GM13977 (cell line): Measurements from ENCODE around the gene FAM83E.

Source experiments
- DNase-seq: peaks from one replicate; pipeline ENCODE4 v3.0.0; 2012; ENCODE audit warnings: low spot score
- in situ Hi-C: fragments of 300-500 bp; cut with MboI; formaldehyde crosslinking; loops from one replicate; pipeline ENCODE4 v1.12.0; 2022; ENCODE audit warnings: low sequenced_read_pairs, low pct_unique_long_range_greater_than_20kb, mixed read lengths, inconsistent platforms; ENCODE audit not compliant: unreplicated experiment
- TF ChIP-seq, protein P1 (sequence below): IDR thresholded peaks from 2 replicates; pipeline ENCODE4 v1.5.1; 2012; ENCODE audit warnings: mild to moderate bottlenecking, control low read depth; ENCODE audit not compliant: insufficient read depth; ENCODE audit errors: extremely low read depth, missing control alignments

Gene FAM83E

DNA sequence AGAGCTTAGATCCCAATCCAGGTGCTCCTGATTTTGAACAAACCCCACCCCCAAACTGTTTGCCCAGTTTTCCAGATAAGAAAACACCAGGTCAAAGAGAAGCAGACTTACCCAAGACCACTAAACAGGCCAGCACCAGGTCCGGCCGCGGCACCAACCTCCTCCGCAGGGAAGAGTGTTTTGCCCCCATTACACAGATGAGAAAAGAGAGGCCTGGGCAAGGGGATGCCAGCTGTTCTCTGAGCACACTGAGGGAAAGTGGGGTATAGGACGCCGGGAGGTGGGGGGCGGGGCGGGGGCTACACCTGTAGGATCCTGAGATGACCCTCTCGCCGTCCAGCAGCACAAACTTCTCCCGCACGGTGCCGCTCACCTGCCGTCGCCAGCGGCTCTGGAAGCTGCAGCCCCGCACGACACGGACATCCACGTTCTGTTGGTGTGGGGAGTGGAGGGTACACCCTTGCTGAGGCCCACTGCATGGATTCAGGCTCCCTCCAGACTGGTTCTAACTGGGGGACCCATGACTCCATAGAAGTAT lies 5.2 kb downstream of the FAM83E start:
- in situ Hi-C loops = no loop called here
- DNase-seq = no peak
- TF ChIP-seq, protein P1, sequence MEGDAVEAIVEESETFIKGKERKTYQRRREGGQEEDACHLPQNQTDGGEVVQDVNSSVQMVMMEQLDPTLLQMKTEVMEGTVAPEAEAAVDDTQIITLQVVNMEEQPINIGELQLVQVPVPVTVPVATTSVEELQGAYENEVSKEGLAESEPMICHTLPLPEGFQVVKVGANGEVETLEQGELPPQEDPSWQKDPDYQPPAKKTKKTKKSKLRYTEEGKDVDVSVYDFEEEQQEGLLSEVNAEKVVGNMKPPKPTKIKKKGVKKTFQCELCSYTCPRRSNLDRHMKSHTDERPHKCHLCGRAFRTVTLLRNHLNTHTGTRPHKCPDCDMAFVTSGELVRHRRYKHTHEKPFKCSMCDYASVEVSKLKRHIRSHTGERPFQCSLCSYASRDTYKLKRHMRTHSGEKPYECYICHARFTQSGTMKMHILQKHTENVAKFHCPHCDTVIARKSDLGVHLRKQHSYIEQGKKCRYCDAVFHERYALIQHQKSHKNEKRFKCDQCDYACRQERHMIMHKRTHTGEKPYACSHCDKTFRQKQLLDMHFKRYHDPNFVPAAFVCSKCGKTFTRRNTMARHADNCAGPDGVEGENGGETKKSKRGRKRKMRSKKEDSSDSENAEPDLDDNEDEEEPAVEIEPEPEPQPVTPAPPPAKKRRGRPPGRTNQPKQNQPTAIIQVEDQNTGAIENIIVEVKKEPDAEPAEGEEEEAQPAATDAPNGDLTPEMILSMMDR = no peak

DNA sequence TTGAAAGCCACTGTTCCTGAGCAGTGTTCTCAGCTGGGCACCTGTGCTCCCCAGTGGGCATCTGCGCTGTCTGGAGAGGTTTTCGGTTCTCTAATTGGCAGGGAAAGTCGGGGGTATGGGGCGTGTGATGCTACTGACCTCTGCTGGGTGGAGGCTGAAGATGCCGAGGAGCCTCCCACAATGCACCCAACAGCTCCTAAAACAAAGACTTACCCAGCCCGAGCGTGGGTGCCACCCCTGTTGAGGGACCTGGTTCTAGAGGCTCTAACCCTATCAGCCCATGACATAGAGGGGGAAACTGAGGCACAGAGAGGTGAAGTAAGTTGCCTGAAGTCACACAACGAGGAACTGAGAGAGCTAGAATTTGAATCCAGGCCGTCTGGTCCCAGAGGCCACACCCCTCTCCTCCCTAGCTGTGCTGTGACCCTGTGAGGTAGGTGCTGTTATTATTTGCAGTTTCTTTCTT lies 6.0 kb downstream of the FAM83E start:
- TF ChIP-seq, protein P1 = peak; percentile 76
- DNase-seq = peak; percentile 84
- in situ Hi-C loops = no loop called here

DNA sequence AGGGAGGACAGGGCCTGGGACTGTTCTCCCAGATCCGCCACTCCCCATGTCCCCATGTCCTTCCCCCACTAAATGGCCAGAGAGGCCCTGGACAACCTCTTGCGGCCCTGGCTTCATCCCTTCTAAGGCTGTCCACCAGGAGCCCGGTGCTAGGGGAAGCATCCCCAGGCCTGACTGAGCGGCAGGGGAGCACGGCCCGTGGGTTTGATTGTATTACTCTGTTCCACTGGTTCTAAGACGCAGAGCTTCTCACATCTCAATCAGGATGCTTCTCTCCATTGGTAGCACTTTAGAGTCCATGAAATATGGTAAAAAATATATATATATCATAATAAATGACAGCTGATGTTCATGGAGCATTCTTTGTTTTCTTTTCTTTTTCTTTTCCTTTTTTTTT lies 7.5 kb downstream of the FAM83E start:
- in situ Hi-C loops = no loop called here
- DNase-seq = no peak
- TF ChIP-seq, protein P1 = no peak

DNA sequence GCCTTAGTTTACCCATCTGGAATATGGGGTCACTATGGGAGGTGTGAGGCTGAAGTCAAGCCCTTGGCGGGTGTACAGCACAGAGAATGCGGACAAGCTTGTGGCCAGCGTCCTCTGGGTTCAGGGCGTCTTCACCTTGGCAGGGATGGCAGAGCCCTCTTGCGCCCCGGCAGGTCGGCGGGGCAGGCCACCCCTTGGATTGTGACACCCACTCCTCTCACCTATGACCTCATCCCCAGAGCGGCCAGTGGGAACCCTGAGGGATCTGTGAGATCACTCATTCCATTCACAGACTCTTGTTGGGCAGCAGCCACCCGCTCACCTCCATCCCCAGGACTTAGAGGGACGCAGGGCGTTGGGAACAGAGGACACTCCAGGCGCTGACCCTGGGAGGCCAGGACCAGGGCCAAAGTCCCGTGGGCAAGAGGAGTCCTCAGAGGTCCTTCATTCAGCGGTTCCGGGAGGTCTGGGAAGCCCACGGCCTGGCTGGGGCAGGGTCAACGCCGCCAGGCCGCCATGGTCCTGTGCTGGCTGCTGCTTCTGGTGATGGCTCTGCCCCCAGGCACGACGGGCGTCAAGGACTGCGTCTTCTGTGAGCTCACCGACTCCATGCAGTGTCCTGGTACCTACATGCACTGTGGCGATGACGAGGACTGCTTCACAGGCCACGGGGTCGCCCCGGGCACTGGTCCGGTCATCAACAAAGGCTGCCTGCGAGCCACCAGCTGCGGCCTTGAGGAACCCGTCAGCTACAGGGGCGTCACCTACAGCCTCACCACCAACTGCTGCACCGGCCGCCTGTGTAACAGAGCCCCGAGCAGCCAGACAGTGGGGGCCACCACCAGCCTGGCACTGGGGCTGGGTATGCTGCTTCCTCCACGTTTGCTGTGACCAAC lies 8.2 kb downstream of the FAM83E start, which contains the start of gene SPACA4:
SPACA4 (plus strand) TSS at position 280 of the 896 bp plus-strand sequence; CDS start at position 517, 237 bp downstream.
- in situ Hi-C loops = no loop called here
- no peak for DNase-seq
- TF ChIP-seq, protein P1 = no peak

DNA sequence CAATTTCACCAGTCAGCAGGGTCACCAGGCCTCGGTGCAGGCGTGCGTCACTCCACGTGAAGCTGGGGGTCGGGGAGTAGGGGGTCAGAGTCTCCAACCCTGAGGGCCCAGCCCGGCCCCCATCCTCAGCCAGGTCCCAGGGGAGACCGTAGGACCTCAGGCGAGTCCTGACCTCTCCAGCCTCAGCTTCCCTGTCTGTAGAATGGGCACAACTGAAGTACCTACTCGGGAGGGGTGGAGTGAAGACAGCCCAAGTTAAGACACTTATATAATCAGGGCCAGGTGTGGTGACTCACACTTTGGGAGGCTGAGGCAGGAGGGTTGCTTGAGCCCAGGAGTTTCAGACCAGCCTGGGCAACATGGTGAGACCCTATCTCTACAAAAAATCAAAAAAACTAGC lies 11.0 kb downstream of the FAM83E start:
- DNase-seq = no peak
- in situ Hi-C loops = no loop called here
- TF ChIP-seq, protein P1 = no peak

DNA sequence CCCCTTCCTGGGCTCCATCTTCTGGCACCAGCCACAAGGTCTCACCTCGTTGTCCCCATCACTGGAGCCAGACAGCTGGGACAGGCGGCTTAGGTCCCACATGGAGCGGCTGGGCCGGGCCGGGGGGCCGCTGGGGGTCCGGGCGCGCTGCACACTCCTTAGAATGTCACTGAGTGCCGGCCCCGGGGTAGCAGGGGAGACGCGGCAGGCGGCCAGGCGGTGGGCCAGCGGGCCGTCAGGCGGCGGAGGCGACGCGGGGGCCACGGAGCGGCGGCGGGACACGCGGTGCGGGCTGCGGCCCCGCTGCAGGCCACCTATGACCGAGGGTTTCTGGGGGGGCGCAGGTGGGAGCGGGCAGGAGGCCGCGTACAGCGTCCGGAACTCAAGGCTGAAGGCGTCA lies 11.4 kb downstream of the FAM83E start:
- in situ Hi-C loops = no loop called here
- no peak for DNase-seq
- TF ChIP-seq, protein P1 = no peak
